DMS153 treated with DMSO at 0.1 percent for 48 hours (cell line): ENCODE results near the gene P2RY8.
"Not testable (repeated sequence)": the region's sequence is repeated elsewhere in the genome, so short reads cannot be mapped to it uniquely, and the experiment has no call there.

Experiments used
- DNase-seq: peaks from one replicate; lab custom pipeline; 2025; ENCODE audit not compliant: unreplicated experiment; lab: John Stamatoyannopoulos, UW

P2RY8 gene

GRCh38 chrX:1521459-1521956 lies 15.5 kb downstream of the P2RY8 start:
- no peak for DNase-seq

DNA sequence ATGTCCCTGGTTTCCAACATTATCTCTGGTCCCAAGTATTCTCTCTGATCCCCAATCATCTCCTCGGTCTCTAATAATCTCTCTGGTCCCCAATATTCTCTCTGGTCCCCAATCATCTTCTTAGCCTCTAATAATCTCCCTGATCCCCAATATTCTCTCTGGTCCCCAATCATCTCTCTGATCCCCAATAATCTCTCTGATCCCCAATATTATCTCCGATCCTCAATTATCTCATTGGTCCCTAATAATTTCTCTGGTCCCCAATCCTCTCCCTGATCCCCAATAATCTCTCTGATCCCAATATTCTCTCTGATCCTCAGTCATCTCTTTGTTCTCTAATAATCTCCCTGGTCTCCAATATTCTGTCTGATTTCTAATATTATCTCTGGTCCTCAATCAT lies 16.6 kb downstream of the P2RY8 start:
- DNase-seq, result no peak

GRCh38 chrX:1519022-1519497 lies 17.9 kb downstream of the P2RY8 start:
- DNase-seq, result no peak

GRCh38 chrX:1518512-1518911 lies 18.5 kb downstream of the P2RY8 start:
- no peak for DNase-seq

- no peak for DNase-seq
Measured at GRCh38 chrX:1516596-1517104, 20.3 kb downstream of the P2RY8 start.

- DNase-seq, result no peak
Measured at GRCh38 chrX:1511829-1512228, 25.2 kb downstream of the P2RY8 start.

- DNase-seq, result no peak
Measured at GRCh38 chrX:1511150-1511549, 25.8 kb downstream of the P2RY8 start.

- DNase-seq, result no peak
Measured at GRCh38 chrX:1507511-1508463, 29.2 kb downstream of the P2RY8 start.

GRCh38 chrX:1506916-1507315 lies 30.1 kb downstream of the P2RY8 start:
- no peak for DNase-seq

DNA sequence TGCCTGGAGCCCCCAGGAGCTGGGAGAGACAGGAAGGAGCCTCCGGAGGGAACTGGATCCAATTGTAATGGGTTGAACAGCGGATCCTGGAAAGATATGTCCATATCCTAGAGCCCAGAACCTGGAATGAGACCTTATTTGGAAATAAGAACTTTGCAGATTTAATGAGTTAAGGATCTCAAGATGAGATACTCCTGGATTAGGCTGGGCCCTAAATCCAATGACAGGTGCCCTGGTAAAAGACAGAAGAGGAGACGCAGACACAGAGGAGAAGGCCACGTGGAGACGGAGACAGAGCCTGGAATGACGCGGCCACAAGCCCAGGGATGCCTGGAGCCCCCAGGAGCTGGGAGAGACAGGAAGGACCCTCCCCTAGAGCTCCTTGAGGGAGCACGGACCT lies 34.1 kb downstream of the P2RY8 start:
- no peak for DNase-seq

DNA sequence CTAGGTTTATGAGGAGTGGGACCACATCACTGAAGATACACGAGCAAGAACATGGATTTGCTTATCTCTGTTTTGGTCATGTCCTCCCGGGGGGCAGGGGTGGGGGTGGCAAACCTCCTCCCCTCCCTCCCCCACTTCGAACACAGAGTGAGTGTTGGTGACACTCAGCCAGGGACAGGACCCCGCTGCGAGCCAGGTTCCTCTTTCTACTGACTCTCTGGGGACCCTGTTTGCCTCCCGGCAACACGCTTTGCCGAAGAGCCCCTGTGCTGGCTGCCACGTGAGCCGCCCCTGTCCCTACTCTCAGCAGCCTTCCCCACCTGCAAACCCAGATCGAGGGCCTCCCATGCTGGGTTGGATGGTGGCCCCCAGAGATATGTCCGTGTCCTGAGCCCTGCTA lies 34.7 kb downstream of the P2RY8 start:
- DNase-seq, result no peak

GRCh38 chrX:1500701-1501624 lies 36.0 kb downstream of the P2RY8 start:
- DNase-seq, result no peak

DNA sequence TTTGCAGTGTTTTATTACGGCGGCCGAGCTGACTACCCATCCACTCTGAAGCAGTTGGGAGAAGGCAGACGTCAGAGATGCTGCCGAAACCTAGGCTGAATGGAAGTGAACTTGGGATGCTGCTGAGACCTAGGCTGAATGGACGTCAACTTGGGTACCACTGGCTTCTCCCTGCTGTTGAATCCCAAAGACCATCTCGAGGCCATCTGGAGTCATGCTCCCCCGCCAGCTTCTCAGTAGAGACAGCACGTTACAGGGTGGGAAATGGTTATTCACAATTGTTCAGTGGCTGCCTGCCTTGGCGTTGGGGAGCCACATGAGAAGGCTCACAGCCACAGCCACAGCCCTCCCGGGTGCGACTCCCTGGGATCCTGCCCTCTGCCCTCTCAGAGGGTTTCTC lies 40.9 kb downstream of the P2RY8 start:
- DNase-seq, result no peak

GRCh38 chrX:1493877-1494510 lies 43.0 kb downstream of the P2RY8 start:
- no peak for DNase-seq

DNA sequence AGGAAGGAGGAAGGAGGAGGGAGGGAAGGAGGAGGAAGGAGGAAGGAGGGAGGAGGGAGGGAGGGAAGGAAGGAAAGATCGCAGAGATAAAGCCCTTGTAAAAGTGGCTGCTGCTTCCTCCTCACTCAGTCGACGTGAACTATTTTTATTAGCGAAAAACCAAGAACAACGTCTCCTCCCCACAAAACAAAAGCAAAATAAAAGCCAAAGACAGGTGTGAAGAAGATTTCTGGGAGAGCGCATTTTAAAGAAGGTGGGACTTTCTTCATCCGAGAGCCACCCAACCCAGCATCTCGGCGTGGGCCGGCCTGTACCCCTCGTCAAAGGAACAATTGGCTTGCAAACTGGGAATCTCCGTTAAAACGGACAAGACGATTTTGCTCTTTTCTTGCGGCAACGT lies 43.6 kb downstream of the P2RY8 start:
- no peak for DNase-seq

DNA sequence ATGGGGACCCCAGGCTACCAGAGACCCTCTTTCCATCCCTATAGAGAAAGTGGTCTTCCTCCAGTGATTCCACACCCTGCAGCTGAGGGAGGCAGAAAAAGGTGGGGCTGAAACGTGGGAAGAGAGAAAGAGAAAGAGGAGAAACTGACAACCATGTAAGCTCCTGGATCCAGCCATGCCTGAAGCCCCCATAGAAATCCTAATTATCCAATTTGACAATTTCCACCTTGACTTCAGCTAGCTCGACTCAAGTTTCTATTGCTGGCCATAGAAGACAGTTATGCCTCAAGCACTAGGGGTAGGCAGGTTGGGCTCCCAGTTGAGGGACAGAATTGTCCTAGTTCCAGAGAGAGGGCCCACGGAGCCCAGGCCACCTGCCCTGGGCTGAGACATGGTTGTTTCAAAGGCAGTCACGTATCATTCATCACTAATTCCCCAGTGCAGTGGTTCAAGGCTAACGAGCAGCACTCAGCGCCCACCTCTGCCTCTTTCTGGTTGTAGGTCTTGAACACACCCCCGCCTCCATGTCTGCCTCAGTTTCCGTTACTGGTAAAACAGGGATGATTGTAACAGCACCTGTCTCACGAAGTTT lies 44.5 kb downstream of the P2RY8 start:
- DNase-seq, result no peak

DNA sequence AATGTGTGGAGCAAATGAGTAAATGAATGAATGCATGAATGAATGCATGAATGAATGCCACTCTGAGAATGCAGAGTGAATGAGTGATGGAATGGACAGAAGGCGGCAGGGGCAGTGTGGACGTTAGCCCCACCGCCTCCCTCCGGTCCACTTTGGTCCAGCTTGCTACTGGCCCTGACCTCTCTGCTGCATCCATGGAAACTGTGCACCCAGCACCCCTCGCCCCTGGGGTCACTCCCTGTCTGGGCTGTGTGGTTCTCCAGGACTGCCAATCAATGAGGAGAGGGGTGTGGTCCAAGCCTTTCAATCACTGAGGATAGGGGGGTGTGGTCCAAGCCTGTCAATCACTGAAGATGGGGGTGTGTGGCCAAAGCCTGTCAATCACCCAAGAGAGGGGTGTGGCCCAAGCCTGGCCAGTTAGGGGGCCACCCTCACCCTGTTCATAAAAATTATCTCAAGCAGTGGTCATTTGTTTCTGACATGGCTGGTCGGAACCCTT lies 45.1 kb downstream of the P2RY8 start:
- DNase-seq, result no peak

GRCh38 chrX:1491248-1491647 lies 45.7 kb downstream of the P2RY8 start:
- DNase-seq, result not testable (repeated sequence)

DNA sequence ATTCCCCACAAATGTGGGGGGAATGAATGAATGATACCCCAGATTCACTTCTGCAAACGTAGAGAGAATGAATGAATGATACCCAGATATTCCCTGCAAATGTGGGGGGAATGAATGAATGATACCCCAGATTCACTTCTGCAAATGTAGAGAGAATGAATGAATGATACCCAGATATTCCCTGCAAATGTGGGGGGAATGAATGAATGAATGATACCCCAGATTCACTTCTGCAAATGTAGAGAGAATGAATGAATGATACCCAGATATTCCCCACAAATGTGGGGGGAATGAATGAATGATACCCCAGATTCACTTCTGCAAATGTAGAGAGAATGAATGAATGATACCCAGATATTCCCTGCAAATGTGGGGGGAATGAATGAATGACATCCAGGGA lies 46.3 kb downstream of the P2RY8 start:
- DNase-seq, result not testable (repeated sequence)

GRCh38 chrX:1489354-1489753 lies 47.6 kb downstream of the P2RY8 start:
- DNase-seq, result not testable (repeated sequence)
